ENCODE results near the gene MTURN.

MTURN gene

GRCh38 chr7:30176463-30177109 lies 41.8 kb downstream of the MTURN start:
- no peaks in the 10 kb centered on the region for H3K27me3 ChIP-seq (ENCODE audit: control insufficient read depth in 5 of 5, insufficient read depth in 4 of 5, low read length in 5 of 5)
- H3K9ac ChIP-seq (ENCODE audit: low read length in 5 of 5), result no peak overlapping the region
- no peaks in the 10 kb centered on the region for H3K36me3 ChIP-seq (ENCODE audit: control insufficient read depth in 5 of 5, insufficient read depth in 5 of 5, low read length in 5 of 5)
- H3K4me3 ChIP-seq (ENCODE audit: low read depth in 1 of 5, low read length in 5 of 5), result no peak overlapping the region
- no peaks in the 10 kb centered on the region for H3K9me3 ChIP-seq (ENCODE audit: control insufficient read depth in 5 of 5, low read length in 5 of 5)
- peaks cover 16 to 76% (median 63%) of the 10 kb centered on the region in 5 donors for H3K4me1 ChIP-seq (ENCODE audit: control insufficient read depth in 5 of 5, insufficient read depth in 5 of 5, low read length in 5 of 5)
- H3K27ac ChIP-seq (ENCODE audit: low read depth, low read length), result no peak overlapping the region

GRCh38 chr7:30177186-30177585 lies 42.4 kb downstream of the MTURN start:
- Histone ChIP-seq H3K36me3 (ENCODE audit: control insufficient read depth in 5 of 5, insufficient read depth in 5 of 5, low read length in 5 of 5) (no peaks in the 10 kb centered on the region), H3K27me3 (ENCODE audit: control insufficient read depth in 5 of 5, insufficient read depth in 4 of 5, low read length in 5 of 5) (no peaks in the 10 kb centered on the region), H3K4me1 (ENCODE audit: control insufficient read depth in 5 of 5, insufficient read depth in 5 of 5, low read length in 5 of 5) (peaks cover 16 to 74% (median 65%) of the 10 kb centered on the region in 5 donors), H3K4me3 (ENCODE audit: low read depth in 1 of 5, low read length in 5 of 5) (no peak overlapping the region), H3K9ac (ENCODE audit: low read length in 5 of 5) (no peak overlapping the region), H3K27ac (ENCODE audit: low read depth, low read length) (no peak overlapping the region), H3K9me3 (ENCODE audit: control insufficient read depth in 5 of 5, low read length in 5 of 5) (no peaks in the 10 kb centered on the region)

DNA sequence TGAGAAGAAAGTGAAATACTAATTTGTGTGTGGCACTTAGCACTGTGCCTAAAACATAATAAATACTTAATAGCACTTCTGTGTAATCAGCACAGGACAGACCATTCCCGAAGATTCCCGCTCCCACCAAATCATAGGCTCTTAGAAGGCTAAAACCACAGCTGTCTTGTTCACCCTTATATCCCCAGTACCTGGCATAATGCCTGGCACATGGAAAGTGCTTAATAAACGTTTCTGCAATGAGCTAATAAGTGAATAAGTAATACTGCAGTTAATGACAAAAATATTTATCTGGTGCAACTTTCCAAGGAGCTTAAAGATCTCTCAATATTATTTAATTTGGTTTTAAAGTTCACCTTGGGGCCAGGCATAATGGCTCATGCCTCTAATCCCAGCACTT lies 43.2 kb downstream of the MTURN start:
- Histone ChIP-seq H3K36me3 (ENCODE audit: control insufficient read depth in 5 of 5, insufficient read depth in 5 of 5, low read length in 5 of 5) (no peaks in the 10 kb centered on the region), H3K27me3 (ENCODE audit: control insufficient read depth in 5 of 5, insufficient read depth in 4 of 5, low read length in 5 of 5) (no peaks in the 10 kb centered on the region), H3K9ac (ENCODE audit: low read length in 5 of 5) (no peak overlapping the region), H3K4me1 (ENCODE audit: control insufficient read depth in 5 of 5, insufficient read depth in 5 of 5, low read length in 5 of 5) (peaks cover 13 to 73% (median 60%) of the 10 kb centered on the region in 5 donors), H3K4me3 (ENCODE audit: low read depth in 1 of 5, low read length in 5 of 5) (no peak overlapping the region), H3K9me3 (ENCODE audit: control insufficient read depth in 5 of 5, low read length in 5 of 5) (no peaks in the 10 kb centered on the region), H3K27ac (ENCODE audit: low read depth, low read length) (no peak overlapping the region)

- H3K9me3 ChIP-seq (ENCODE audit: control insufficient read depth in 5 of 5, low read length in 5 of 5), result no peaks in the 10 kb centered on the region
- H3K4me3 ChIP-seq (ENCODE audit: low read depth in 1 of 5, low read length in 5 of 5), result no peak overlapping the region
- peaks cover 6 to 63% (median 52%) of the 10 kb centered on the region in 5 donors for H3K4me1 ChIP-seq (ENCODE audit: control insufficient read depth in 5 of 5, insufficient read depth in 5 of 5, low read length in 5 of 5)
- H3K36me3 ChIP-seq (ENCODE audit: control insufficient read depth in 5 of 5, insufficient read depth in 5 of 5, low read length in 5 of 5), result no peaks in the 10 kb centered on the region
- H3K27me3 ChIP-seq (ENCODE audit: control insufficient read depth in 5 of 5, insufficient read depth in 4 of 5, low read length in 5 of 5), result no peaks in the 10 kb centered on the region
- H3K9ac ChIP-seq (ENCODE audit: low read length in 5 of 5), result no peak overlapping the region
- no peak overlapping the region for H3K27ac ChIP-seq (ENCODE audit: low read depth, low read length)
Observed at GRCh38 chr7:30178748-30179436, 44.1 kb downstream of the MTURN start.

DNA sequence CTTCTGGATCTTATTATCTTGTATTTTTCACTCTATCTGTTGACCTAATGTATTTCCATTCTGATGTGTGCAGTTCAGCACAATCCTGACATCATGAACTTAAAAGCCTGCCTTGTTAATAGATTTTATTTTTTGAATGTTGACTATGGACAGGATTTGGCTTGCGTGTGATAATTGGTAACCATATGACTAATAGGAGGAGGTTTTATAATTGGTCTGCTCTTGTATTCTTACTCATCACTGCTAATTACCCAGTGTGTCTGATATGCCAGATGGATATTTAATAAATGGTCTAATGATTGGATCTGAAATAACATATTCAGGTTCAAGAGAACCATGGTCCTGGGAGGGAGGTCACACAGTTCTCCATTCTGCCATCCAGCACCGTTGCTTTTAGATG lies 45.9 kb downstream of the MTURN start:
- Histone ChIP-seq H3K27me3 (ENCODE audit: control insufficient read depth in 5 of 5, insufficient read depth in 4 of 5, low read length in 5 of 5) (no peaks in the 10 kb centered on the region), H3K9me3 (ENCODE audit: control insufficient read depth in 5 of 5, low read length in 5 of 5) (no peaks in the 10 kb centered on the region), H3K27ac (ENCODE audit: low read depth, low read length) (peak overlapping the region; percentile 73), H3K36me3 (ENCODE audit: control insufficient read depth in 5 of 5, insufficient read depth in 5 of 5, low read length in 5 of 5) (no peaks in the 10 kb centered on the region), H3K4me1 (ENCODE audit: control insufficient read depth in 5 of 5, insufficient read depth in 5 of 5, low read length in 5 of 5) (peaks cover 7 to 55% (median 45%) of the 10 kb centered on the region in 5 donors), H3K4me3 (ENCODE audit: low read depth in 1 of 5, low read length in 5 of 5) (no peak overlapping the region), H3K9ac (ENCODE audit: low read length in 5 of 5) (no peak overlapping the region)

DNA sequence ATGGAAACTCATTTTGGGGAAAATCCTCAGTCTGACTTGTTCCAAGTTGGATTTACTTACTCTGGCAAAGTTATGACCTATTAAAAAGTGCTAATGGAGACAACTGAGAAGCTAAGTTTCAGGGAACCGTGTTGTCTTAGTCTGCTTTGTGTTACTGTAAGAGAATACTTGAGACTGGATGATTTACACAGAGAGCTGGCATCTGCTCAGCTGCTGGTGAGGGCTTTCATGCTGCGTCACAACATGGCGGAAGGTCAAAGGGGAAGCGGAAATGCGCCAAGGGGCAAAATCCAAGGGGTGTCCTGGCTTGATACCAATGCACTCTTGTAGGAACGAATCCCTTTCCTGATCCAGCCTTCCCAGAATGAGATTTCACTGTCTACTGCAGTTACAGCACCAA lies 46.4 kb downstream of the MTURN start:
- Histone ChIP-seq H3K27ac (ENCODE audit: low read depth, low read length) (peak overlapping the region; percentile 73), H3K9me3 (ENCODE audit: control insufficient read depth in 5 of 5, low read length in 5 of 5) (no peaks in the 10 kb centered on the region), H3K36me3 (ENCODE audit: control insufficient read depth in 5 of 5, insufficient read depth in 5 of 5, low read length in 5 of 5) (no peaks in the 10 kb centered on the region), H3K4me3 (ENCODE audit: low read depth in 1 of 5, low read length in 5 of 5) (no peak overlapping the region), H3K27me3 (ENCODE audit: control insufficient read depth in 5 of 5, insufficient read depth in 4 of 5, low read length in 5 of 5) (no peaks in the 10 kb centered on the region), H3K9ac (ENCODE audit: low read length in 5 of 5) (no peak overlapping the region), H3K4me1 (ENCODE audit: control insufficient read depth in 5 of 5, insufficient read depth in 5 of 5, low read length in 5 of 5) (peaks cover 7 to 50% (median 41%) of the 10 kb centered on the region in 5 donors)

DNA sequence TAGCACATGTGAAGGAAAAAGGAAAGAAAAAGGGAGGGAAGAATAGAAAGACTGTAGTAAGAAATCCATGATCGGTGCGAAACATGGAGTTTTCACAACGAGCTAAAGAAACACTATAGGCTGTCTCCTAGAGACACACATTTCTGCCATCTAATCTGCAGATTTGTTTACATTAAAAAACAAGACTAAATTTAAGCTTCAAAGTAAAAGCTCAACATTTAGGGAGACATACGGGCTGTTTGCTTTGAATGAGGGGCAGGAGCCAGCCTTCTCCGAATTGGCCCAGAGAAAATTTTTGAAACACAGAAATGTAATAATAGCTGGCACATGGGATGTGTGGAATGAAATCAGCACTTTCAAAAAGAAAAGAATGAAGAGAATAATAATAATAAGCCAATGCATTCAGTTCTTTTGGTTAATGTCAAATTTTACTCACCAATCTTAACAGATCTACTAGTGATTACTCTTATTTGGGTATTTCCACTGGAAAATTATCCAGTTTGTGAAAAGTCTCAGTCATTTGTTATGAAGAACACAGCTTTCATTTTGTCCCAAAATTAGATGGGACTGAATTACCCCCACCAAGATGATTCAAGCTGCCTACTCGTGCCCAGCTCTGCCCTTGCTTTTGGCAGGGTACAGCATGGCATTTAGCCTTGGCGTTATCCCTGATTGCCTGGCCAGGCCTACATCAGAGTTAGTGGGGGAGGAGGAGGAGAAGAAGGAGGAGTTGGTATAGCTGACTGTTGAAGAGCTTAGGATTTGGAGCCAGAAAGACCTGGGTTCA lies 47.1 kb downstream of the MTURN start:
- Histone ChIP-seq H3K27me3 (ENCODE audit: control insufficient read depth in 5 of 5, insufficient read depth in 4 of 5, low read length in 5 of 5) (no peaks in the 10 kb centered on the region), H3K9ac (ENCODE audit: low read length in 5 of 5) (no peak overlapping the region), H3K27ac (ENCODE audit: low read depth, low read length) (peak overlapping the region; percentile 73), H3K9me3 (ENCODE audit: control insufficient read depth in 5 of 5, low read length in 5 of 5) (peaks cover 0 to under 1% (median 0%) of the 10 kb centered on the region in 5 donors), H3K4me1 (ENCODE audit: control insufficient read depth in 5 of 5, insufficient read depth in 5 of 5, low read length in 5 of 5) (peaks cover 7 to 44% (median 34%) of the 10 kb centered on the region in 5 donors), H3K4me3 (ENCODE audit: low read depth in 1 of 5, low read length in 5 of 5) (no peak overlapping the region), H3K36me3 (ENCODE audit: control insufficient read depth in 5 of 5, insufficient read depth in 5 of 5, low read length in 5 of 5) (no peaks in the 10 kb centered on the region)

DNA sequence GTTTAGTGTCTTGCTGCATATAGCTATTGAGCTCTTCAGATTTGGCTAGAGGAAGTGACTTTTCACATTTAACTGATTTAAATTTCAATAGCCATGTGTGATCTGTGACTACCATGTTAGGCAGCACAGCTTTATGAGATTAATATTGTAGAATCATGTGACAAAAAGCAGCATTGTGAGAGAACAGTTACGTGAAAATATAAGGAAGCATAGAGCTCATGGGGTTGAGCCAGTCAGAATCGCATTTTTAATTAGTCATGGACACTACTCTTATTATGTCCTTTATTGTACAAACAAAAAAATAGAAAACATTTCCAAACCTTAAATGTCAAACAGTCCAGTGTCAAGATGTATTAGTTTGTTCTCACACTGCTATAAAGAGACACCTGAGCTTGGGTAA lies 48.0 kb downstream of the MTURN start:
- peaks cover 7 to 37% (median 30%) of the 10 kb centered on the region in 5 donors for H3K4me1 ChIP-seq (ENCODE audit: control insufficient read depth in 5 of 5, insufficient read depth in 5 of 5, low read length in 5 of 5)
- H3K9ac ChIP-seq (ENCODE audit: low read length in 5 of 5), result no peak overlapping the region
- no peaks in the 10 kb centered on the region for H3K36me3 ChIP-seq (ENCODE audit: control insufficient read depth in 5 of 5, insufficient read depth in 5 of 5, low read length in 5 of 5)
- H3K27ac ChIP-seq (ENCODE audit: low read depth, low read length), result peak overlapping the region; percentile 73
- H3K27me3 ChIP-seq (ENCODE audit: control insufficient read depth in 5 of 5, insufficient read depth in 4 of 5, low read length in 5 of 5), result no peaks in the 10 kb centered on the region
- no peak overlapping the region for H3K4me3 ChIP-seq (ENCODE audit: low read depth in 1 of 5, low read length in 5 of 5)
- peaks cover 0 to 3% (median 0%) of the 10 kb centered on the region in 5 donors for H3K9me3 ChIP-seq (ENCODE audit: control insufficient read depth in 5 of 5, low read length in 5 of 5)

DNA sequence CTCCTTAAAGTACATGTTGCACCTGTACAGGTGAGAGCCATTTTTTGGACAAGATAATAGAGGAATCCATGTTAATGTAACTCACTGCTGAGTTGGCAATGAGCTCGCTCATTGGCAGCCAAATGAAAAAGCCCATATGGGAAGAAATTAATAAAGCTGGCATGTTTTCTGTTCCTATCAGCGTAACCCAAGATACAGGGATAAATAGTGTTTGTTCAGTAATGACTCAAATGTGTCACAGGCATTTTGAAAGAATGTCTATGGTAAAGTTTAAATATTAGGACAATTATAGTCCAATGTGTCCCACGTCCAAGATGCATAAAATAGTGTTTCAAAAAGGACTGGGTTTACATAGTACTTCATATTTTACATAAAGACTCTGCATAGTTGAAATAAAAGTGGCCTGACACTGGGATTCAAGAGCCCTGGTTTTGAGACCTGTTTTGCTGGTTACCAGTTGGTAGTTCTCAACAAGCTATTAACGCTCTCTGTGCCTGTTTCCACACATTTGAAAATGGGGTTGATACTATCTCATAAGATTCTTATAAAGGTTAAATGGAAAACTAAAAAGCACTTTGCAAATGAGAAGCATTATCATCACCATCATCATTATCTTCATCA lies 49.1 kb downstream of the MTURN start:
- Histone ChIP-seq H3K27ac (ENCODE audit: low read depth, low read length) (peak overlapping the region; percentile 89), H3K36me3 (ENCODE audit: control insufficient read depth in 5 of 5, insufficient read depth in 5 of 5, low read length in 5 of 5) (no peaks in the 10 kb centered on the region), H3K9ac (ENCODE audit: low read length in 5 of 5) (no peak overlapping the region), H3K4me1 (ENCODE audit: control insufficient read depth in 5 of 5, insufficient read depth in 5 of 5, low read length in 5 of 5) (peaks cover 5 to 35% (median 25%) of the 10 kb centered on the region in 5 donors), H3K9me3 (ENCODE audit: control insufficient read depth in 5 of 5, low read length in 5 of 5) (peaks cover 0 to 3% (median 0%) of the 10 kb centered on the region in 5 donors), H3K27me3 (ENCODE audit: control insufficient read depth in 5 of 5, insufficient read depth in 4 of 5, low read length in 5 of 5) (no peaks in the 10 kb centered on the region), H3K4me3 (ENCODE audit: low read depth in 1 of 5, low read length in 5 of 5) (no peak overlapping the region)

Data from subcutaneous abdominal adipose tissue (tissue), 5 donors.